NCI-H69 (cell line): ENCODE data around the gene MUS81.

Source experiments
- DNase-seq: peaks from one replicate; lab custom pipeline; 2025; lab: John Stamatoyannopoulos, UW

MUS81 gene

DNA sequence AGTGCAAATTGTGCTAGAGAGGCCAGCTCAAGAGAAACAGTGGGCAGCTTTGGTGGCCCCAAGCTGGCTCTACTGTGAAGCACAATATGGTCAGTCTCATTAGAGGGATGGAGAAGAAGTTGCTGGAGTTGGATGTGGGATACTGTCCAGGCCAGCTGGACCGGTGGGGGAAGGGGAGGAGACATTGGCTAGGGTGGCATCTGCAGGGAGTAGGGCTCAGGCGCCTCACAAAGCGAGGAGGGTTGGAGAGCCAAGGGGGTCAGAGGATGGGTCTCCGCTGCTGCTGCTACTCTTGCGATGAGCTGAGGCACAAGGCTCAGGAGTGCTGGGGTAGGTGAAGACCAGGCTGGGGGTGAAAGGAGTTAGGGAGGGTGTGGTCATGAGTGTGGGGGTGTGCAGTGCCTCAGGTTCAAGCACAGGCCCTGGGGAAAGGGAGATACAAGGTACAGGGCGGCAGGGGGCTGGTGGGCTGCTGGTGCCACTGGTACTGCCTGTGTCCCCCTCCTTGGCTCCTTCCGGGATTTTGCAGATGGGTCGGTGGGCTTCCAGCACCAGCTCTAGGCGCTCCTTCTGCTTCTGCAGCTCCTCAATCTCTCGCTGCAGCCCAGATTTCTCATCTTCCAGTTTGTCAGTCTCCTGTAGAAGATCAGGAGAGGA, 32.6 kb downstream of the MUS81 start:
- DNase-seq: no peak

DNA sequence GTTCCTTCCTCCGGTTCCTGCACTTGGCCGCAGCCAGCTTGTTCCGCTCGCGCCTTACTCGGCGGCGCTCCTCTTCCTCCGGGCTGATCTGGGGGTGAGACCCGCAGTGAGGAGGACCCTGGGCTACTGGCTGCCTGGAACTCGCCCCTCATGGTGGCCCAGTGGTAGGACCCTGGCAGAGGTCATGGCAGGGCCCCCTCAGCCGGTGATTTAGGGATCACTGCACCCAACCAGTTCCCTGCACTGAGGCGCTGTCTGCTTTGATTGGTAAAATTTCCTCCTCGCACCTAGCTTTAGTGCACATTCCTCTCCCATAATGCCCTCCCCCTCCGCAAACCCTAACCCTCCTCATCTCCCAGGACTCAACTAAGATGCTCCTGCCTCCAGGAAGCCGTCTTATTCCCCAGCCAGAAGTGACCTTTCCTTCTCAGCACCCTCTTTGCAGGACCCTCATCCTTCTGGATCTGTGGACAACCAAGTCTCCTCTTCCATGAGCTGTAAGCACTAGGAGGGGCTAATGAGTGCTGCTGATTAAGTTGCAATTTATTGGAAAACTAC, 33.9 kb downstream of the MUS81 start:
- no peak for DNase-seq

DNA sequence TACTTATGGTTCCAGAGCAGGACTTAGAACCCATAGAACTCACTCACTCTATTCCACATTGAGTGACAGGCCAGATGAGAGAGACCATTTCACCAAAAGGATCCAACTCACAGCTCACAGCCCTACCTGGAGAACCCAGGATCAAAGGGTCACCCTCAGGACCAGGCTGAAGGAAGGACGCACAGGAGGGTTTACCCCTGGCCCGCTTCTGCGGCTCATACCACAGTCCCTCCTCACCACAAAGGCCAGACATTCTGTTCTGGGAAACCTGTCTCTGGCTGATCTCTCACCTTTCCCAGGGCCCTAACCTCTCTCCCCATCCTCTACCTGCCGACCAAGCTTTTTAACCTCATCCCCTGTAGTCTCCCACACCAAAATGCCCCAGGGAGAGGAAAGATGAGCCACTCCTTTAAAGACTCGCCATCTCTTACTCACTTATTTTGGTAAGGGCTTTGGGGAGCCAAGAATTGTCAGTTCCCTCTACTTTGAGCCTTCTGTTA, 35.3 kb downstream of the MUS81 start:
- no peak for DNase-seq

DNA sequence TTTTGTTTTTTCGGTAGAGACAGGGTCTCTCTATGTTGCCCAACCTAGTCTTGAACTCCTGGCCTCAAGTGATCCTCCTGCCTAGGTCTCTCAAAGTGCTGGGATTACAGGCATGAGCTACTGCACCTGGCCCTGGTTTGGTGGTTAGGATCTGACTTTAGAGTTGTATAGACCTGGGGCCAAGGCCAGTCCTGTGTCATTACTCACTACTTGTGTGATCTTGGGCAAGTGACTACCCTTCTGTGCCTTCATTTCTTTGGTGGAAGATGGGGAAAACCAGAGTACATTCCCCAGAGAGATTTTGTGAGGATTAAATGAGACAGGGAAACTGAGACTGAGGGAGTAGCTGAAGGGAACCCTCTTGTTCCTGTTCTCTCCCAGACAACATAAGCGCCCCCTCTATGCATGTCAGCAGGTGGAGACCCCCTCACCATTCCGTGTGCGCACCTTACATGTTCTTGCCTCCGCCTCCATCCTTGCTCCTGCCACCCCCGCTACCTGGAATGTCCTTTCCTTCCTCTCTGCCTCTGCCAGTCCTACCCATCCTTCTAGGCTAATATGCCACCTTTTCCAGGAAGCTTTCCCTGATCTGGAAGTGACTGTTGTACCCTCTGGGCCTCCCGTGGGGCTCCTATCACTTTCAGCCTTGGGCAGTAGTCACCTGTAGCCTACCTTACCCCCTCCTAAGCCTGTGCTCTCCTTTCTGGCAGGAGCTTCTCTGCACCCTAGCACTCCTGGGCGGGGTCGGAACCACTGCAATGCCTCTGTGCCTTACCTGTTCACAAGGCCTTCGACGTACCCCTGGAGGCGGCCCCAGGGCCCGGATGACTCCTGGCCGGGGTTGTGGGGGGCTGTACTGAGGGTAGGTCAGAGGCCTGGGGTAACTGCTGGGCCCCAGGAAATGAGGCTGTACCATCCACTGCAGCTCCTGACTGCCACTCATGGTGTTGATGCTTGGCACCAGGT, 36.1 kb downstream of the MUS81 start:
- no peak for DNase-seq

DNA sequence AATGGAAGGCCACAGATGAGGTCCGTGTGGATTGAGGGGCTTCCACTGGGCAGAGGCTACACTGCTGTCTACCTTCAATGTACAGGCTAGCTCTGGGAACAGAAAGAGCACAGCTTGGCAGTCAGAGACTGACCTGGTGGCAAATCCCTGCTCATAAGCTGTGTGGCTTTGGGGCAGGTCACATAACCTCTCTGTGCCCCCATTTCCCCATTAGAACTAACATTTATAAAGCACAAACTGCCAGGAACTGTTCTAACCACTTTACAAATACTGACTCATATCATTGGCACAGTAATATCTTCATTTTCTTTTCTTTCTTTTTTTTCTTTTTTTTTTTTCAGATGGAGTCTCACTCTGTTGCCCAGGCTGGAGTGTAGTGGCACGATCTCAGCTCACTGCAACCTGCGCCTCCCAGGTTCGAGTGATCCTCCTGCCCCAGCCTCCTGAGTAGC, 36.8 kb downstream of the MUS81 start:
- DNase-seq: no peak

DNA sequence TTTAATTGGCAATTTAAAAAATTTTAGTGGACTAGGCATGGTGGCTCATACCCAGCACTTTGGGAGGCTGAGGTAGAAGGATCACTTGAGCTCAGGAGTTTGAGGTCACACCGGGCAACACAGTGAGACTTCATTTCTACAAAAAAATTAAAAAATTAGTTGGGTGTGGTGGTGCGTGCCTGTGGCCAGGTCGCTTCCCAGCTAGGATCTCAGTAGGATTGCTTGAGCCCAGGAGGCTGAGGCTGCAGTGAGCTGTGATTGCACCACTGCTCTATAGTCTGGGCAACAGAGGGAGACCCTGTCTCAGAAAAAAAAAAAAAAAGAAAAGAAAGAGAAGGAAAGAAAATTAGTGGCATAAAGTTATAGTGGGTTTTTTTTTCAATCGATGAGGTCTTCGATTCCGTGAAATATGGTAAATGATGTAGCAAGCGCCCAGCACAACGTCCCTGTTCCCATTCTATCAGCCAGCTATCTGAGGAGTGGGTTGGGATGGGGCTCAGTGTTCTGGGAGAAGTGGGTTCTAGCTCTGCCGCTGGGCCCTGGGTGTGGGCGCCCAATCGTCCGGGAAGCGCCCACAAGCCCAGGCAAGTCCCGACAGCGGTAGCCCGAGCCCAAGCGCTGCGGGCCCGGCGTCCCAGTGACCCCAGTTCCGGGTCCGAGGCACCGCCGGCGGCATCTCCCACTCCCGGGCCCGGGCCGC, 38.6 kb downstream of the MUS81 start:
- no peak for DNase-seq

DNA sequence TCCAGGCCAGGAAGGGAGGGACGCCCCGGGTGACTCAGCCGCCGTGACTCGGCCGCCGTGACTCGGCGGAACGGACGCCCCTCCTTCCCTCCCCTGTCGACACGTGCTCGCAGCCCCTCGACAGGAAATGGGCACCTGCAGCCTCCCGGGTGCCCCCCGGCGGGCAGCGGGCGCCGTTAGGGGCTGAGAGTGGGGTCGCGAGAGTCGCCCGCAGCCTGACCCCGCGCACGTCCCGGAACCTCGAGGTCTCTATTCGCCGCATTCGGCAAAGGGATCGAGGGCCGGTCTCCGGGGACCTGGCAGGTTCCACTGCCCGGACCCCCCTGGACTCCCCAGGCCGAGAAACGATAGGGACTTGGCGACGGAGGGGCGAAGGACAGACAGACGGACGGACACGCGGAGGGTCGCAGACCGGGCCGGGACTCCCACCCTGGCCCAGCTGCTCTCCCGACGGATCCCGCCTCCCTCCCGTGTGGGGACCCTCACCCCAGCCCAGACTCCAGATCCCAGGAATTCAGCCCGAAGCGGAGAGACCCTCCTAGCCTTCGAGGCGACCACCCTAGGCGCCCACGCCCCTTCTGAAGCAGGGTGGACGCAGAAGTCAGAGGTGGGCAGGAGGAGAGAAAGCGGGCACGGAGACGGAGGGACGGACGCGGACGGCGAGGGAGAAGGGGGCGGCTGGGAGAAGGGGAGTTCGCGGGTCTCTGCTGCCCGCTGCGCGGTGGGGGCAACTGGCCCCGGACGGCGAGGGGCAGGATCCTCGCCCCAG, 39.3 kb downstream of the MUS81 start:
- DNase-seq: peak; percentile 47

DNA sequence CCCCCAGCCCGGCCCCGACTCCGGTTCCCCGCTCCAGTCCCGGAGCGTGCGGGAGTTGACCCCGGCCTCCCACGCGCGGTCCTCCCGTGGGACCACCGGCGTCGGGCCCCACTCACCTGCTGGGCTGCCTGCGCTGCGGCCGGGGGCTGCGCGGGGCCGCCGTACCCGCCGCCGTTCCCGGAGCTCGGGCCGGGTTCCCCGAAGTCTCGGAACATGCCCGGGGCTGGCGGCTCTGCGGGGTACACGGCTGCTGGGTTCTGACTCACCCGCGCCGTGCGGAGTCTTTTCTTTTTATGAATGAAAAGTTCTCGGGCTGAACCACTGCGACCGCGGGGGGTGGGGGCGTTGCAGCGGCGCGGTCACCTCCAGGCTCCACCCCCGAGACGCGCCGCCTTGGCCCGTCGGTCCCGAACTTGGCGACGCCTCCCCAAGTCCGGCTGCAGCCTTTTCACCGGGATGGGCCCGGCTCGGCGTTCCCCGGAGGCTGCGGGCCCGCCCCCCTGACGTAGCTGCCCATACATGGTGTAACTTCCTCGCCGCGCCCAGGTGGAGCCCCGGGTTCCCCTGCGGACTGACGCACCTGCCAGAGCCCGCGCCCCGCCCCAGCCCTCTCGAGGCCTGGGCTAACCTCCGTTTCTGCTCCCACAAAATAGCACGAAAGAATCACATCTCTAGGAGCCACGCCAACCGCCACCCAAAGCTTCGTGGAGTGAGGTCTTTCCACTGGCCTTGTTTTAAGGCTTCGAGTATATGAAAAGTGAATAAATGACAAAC, 40.1 kb downstream of the MUS81 start, which contains the start of gene FOSL1:
TSS of gene FOSL1 (minus strand) at position 264 of the 774 bp plus-strand sequence. CDS start at position 215, 49 bp downstream.
- DNase-seq: peak; percentile 89

DNA sequence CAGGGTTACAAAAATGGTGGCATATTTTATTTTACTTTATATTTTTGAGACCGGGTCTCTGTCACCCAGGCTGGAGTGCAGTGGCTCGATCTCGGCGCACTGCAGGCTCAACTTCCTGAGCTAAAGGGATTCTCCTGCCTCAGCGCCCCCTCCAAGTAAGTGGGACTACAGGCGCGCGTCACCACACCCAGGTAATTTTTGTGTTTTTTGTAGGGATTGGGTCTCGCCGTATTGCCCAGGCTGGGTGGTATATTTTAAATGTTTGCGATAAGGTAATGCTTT, 40.6 kb downstream of the MUS81 start:
- DNase-seq: no peak

DNA sequence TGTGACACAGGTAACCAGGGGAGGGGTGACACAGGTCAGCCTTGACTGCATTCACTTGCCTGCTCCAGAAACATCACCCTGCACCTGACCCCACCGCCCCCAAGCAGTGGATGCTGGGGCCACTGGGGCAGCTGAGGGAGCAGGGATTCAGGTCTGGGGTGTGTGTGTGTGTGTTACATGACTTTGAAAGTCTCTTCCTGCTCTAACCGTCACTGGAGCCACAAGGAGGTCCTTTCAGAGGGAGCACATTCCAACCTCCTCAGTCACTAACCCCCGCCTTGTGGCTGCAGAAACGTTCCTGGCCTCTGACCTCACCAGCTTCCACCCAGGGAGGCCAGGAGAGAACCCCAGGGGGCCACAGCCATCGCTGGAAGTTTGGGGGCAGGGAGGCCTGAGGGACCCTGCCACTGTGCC, 42.8 kb downstream of the MUS81 start:
- no peak for DNase-seq

DNA sequence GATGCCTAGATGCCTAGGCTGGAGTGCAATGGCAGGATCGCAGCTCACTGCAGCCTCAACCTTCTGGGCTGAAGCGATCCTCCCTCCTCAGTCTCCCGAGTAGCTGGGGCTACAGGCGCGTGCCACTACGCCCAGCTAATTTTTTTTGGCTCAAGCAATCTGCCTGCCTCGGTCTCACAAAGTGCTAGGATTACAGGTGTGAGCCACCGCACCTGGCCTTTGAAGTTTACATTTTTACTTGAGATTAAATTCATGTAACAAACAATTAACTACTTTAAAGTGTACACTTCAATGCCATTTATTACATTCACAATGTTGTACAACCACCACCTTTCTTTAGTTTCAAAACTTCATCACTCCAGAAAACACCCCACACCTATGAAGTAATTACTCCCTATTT, 43.5 kb downstream of the MUS81 start:
- DNase-seq: no peak

DNA sequence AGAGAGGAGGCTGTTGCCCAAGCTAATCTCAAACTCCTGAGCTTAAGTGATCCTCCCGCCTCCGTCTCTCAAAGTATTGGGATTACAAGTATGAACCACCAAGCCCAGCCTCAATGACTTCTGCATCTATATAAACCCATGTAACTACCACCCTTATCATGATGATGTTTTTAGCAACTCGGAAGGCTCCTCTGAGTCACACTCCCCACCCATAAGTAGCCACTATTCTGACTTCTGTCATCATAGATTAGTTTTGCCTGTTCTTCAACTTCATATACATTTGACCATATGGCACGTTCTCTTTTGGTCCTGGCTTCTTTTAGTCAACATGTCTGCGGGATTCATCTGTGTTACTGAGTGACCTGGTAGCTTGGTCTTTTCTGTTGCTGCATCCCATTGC, 46.4 kb downstream of the MUS81 start:
- DNase-seq: no peak

DNA sequence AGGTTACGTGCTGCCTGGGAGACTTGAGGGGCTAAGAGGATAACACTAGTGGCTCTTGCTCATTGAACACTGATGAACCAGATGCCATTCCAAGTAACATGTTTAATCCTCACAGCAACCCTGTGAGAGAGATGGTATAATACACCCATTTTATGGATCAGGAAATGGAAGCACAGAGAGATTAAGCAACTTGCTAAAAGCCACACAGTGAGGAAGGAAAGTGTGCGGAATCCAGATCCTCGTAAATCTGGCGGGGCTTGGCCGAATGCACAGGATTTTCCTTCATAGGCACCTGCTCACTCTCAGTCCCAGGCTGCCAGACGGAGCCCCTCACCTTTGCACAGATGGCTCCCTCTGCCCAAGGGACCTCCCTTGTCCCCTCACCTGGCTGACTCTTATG, 47.6 kb downstream of the MUS81 start:
- no peak for DNase-seq

DNA sequence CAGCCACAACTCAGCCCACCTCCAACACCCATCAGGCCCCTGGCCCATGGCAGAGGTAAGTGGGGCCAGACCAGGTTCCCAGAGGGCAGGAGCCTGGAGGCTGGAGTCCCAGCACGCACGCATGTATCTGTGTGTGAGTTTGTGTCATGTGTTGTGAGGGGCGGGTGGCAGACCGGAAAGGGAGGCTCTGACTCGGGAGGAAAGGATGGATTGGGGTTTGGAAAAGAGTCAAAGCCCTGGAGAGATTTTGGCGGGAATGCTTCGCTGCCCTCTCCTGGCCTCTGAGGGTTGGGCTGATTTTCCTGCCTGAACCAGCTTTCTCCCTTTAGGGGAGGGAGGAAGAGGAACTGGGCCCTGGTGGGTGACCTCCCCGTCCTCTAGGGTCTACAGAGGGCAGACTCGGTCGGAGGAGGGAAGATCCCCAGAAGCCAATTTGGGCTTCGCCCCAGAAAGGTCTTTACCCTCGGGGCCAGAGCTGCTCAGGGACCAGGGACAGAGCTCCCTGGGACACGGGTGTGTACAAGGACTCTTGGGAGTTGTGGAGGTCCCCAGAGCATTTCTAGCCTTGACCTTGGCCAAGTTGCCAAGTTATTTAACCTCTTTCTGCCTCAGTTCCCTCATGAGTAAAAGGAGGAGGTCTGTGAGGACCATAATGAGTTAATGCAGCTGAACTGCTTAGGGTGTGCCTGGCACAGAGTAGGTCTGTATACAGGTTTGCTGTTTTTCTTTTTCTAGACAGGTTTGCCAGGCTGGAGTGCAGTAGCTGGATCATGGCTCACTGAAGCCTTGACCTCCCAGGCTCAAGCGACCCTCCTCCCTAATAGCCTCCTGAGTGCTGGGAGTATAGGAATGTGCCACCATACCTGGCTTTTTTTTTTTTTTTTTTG, 51.7 kb downstream of the MUS81 start:
- peak; percentile 72 for DNase-seq

DNA sequence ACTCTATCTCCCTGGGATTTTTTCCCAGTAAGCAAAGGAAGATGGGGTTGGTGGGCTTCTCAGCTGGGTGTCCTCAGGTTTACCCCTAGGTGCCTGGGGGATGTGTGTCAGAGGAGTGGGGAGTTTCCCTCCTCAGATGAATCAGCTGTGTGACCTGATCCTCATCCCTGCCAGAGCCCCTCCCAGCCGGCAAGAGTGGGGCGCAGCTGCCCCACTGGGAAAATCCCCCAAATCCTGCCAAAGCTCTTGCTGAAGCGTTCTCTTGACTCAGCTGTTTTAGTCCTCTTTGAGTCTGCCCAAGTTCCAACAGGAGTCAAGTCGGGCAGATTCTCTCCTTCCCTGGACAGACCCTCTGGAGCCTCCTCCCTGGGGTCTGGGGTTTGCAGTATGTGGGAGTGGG, 52.6 kb downstream of the MUS81 start:
- DNase-seq: no peak

DNA sequence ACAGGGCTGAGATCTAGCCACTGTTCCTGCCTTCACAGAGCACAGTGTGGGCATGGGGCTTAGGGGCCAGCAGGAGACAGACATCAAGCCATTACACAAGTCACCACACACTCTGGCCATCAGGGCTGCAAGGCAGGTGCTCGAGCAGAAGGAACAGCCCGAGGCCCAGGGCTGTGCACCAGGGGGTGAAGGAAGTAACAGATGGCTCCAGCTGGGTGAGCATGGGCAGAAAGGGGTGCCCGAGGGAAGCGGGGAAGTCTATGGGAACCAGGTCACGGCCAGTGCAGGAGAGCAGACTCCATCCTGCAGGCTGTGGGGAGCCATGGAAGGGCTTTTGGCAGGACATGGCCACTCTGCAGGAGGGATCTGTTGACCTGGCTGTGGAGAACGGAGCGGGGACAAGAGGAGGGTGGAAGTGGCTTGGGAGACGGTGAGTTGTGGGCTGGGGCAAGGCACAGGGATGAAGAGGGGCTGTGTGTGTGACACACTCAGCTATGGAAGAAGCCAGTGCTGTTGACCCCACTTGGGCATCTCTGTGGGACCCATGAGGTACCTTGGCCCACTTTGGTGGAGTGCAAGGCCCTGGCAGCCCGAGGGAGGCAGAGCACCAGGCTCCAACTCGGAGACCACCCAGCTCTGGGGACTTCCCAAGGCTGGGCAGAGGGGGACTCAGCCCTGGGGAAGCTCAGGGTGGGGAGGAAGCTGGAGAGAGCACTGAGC, 55.0 kb downstream of the MUS81 start:
- DNase-seq: peak; percentile 78

DNA sequence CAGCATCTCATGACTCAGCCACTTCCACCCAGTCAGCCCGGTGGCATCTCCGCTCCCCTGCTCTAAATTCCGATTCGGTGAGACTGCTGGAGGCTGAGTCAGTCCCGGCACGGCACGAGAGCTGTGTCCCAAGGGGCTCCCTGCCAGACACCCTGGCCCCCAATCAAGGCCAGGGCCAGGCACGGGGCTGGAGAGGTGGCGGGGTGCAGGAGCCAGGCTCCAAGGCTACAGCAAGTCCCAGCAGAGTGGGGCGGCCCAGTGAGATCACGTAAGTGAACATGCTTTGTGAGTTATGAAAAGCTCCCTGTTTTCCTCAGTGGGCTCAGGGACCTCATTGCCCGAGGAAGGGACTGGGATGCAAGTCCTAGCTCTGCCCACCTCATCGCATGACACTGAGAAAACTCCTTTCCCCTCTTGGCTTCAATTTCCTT, 55.6 kb downstream of the MUS81 start:
- DNase-seq: no peak
